ENCODE results near the gene C1QTNF3. TPM values are rescaled to one million over a fixed set of nuclear protein-coding genes. Genes with fewer than 3 reads are reported as not detected.

The C1QTNF3 gene, protein sequence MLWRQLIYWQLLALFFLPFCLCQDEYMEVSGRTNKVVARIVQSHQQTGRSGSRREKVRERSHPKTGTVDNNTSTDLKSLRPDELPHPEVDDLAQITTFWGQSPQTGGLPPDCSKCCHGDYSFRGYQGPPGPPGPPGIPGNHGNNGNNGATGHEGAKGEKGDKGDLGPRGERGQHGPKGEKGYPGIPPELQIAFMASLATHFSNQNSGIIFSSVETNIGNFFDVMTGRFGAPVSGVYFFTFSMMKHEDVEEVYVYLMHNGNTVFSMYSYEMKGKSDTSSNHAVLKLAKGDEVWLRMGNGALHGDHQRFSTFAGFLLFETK
- total RNA-seq (2022; extraction: Qiagen RNA extraction), result 0.17 to 0.26 TPM (median 0.20 TPM) in 4 of 5 replicates, not detected in the other

GRCh38 chr5:34043099-34043876 lies at the start of gene C1QTNF3:
TSS of gene C1QTNF3 (minus strand) at chr5:34043213. CDS start at chr5:34043125, 88 bp downstream.

GRCh38 chr5:34007621-34008600 lies 35.1 kb downstream of the C1QTNF3 start, which contains the start of gene AMACR:
TSS of gene AMACR (minus strand) at chr5:34008050. CDS start at chr5:34008019, 31 bp downstream.

DNA sequence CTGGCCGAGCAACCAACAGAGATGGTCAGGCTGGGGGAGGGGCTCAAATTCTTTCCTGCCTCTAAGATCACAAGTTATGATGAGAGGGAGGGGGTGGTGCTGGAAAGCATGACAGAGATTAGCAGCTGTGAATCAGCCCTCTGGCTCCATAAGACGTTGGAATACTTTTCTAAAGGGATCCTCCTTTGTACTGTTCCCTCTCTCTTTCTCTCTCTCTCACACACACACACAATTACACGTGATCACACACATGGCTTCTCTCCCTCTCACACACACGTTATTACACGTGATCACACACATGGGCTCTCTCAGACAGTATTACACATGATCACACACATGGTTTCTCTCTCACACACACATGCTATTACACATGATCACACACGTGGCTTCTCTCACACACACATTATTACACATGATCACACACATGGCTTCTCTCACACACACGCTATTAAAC lies 58.3 kb downstream of the C1QTNF3 start, which contains the start of gene SLC45A2:
Gene SLC45A2, minus strand, starts transcription at position 23 of the 454 bp plus-strand sequence. CDS start 110 bp downstream, outside the sequence.

Other genes starting within 250 kb of the C1QTNF3 start
- 6.2 to 7.9 TPM (median 7.3 TPM) in 5 replicates for gene ADAMTS12, start 151.2 kb downstream of the C1QTNF3 start, total RNA-seq (2022; extraction: Qiagen RNA extraction)
- gene RXFP3, start 106.8 kb downstream of the C1QTNF3 start, total RNA-seq (2022; extraction: Qiagen RNA extraction), result not detected in 5 replicates
- 0.17 TPM in 1 of 5 replicates, not detected in the others for gene SLC45A2, start 58.5 kb downstream of the C1QTNF3 start, total RNA-seq (2022; extraction: Qiagen RNA extraction)
- gene AMACR, start 35.2 kb downstream of the C1QTNF3 start, total RNA-seq (2022; extraction: Qiagen RNA extraction), result 15.0 to 17.9 TPM (median 15.8 TPM) in 5 replicates